ENCODE data around the gene RIN3.

The RIN3 gene

GRCh38 chr14:92486881-92487280 lies 26.7 kb upstream of the RIN3 start:
- no peak for DNase-seq

- DNase-seq = no peak
These were observed 26.0 kb upstream of the RIN3 start for GRCh38 chr14:92487513-92488133.

- no peak for DNase-seq
These were observed 24.0 kb upstream of the RIN3 start for GRCh38 chr14:92489394-92490238.

GRCh38 chr14:92490239-92490959 lies 23.2 kb upstream of the RIN3 start:
- no peak for DNase-seq

GRCh38 chr14:92491782-92492181 lies 21.8 kb upstream of the RIN3 start:
- no peak for DNase-seq

GRCh38 chr14:92492258-92492657 lies 21.3 kb upstream of the RIN3 start:
- DNase-seq = no peak

GRCh38 chr14:92493024-92493423 lies 20.6 kb upstream of the RIN3 start:
- DNase-seq = no peak

- DNase-seq = no peak
These were observed 20.1 kb upstream of the RIN3 start for GRCh38 chr14:92493492-92493891.

- DNase-seq = no peak
These were observed 19.1 kb upstream of the RIN3 start for GRCh38 chr14:92494512-92494911.

GRCh38 chr14:92495027-92495426 lies 18.6 kb upstream of the RIN3 start:
- peak; percentile 20 for DNase-seq

GRCh38 chr14:92496191-92496857 lies 17.3 kb upstream of the RIN3 start:
- no peak for DNase-seq

- DNase-seq = no peak
These were observed 16.2 kb upstream of the RIN3 start for GRCh38 chr14:92497391-92497790.

- DNase-seq = no peak
These were observed 14.3 kb upstream of the RIN3 start for GRCh38 chr14:92499234-92499633.

- DNase-seq = no peak
These were observed 13.1 kb upstream of the RIN3 start for GRCh38 chr14:92500491-92500941.

- DNase-seq = no peak
These were observed 11.7 kb upstream of the RIN3 start for GRCh38 chr14:92501891-92502351.

- DNase-seq = no peak
These were observed 10.9 kb upstream of the RIN3 start for GRCh38 chr14:92502541-92503286.

GRCh38 chr14:92503756-92504491 lies 9.7 kb upstream of the RIN3 start:
- no peak for DNase-seq

GRCh38 chr14:92505826-92506225 lies 7.8 kb upstream of the RIN3 start:
- DNase-seq = no peak

GRCh38 chr14:92506231-92506630 lies 7.3 kb upstream of the RIN3 start:
- no peak for DNase-seq

GRCh38 chr14:92507174-92507768 lies 6.3 kb upstream of the RIN3 start:
- no peak for DNase-seq

- no peak for DNase-seq
These were observed 2.6 kb upstream of the RIN3 start for GRCh38 chr14:92510972-92511371.
